ENCODE data around the gene XCR1.

XCR1 gene

GRCh38 chr3:45981346-45982074 is 45.8 kb downstream of the XCR1 start:
- Histone ChIP-seq H3K4me1 (ENCODE audit: low read depth, poor library complexity, severe bottlenecking) (peaks cover 6% of the 10 kb centered on the region), H3K4me3 (IDR thresholded peaks at IDR 0.05; ENCODE audit: insufficient read depth, low read depth, low read length) (no peak overlapping the region)

GRCh38 chr3:45980819-45981218 is 46.5 kb downstream of the XCR1 start:
- Histone ChIP-seq H2AFZ (ENCODE audit: low read depth) (no peak overlapping the region), H3K4me1 (ENCODE audit: low read depth, poor library complexity, severe bottlenecking) (peaks cover 6% of the 10 kb centered on the region), H4K20me1 (ENCODE audit: insufficient read depth) (no peaks in the 10 kb centered on the region), H3K79me2 (ENCODE audit: insufficient read depth, low read depth) (no peaks in the 10 kb centered on the region), H3K27ac (no peak overlapping the region), H3K9ac (no peak overlapping the region), H3K4me3 (IDR thresholded peaks at IDR 0.05; ENCODE audit: insufficient read depth, low read depth, low read length) (no peak overlapping the region), H3K27me3 (ENCODE audit: insufficient read depth, low read depth) (no peaks in the 10 kb centered on the region), H3K36me3 (ENCODE audit: insufficient read depth) (no peaks in the 10 kb centered on the region), H3K4me2 (no peak overlapping the region)
- no peak for TF ChIP-seq CTCF (conservative IDR thresholded peaks at IDR 0.05; ENCODE audit: low read depth, low read length)

More at GRCh38 chr3:45981346-45982074, 45.8 kb downstream of the XCR1 start:
- no peaks in the 10 kb centered on the region for H3K36me3 ChIP-seq (ENCODE audit: insufficient read depth)
- no peak overlapping the region for H2AFZ ChIP-seq (ENCODE audit: low read depth)
- no peak overlapping the region for H3K4me2 ChIP-seq
- H3K27ac ChIP-seq, result no peak overlapping the region
- H3K27me3 ChIP-seq (ENCODE audit: insufficient read depth, low read depth), result no peaks in the 10 kb centered on the region
- no peaks in the 10 kb centered on the region for H3K79me2 ChIP-seq (ENCODE audit: insufficient read depth, low read depth)
- H4K20me1 ChIP-seq (ENCODE audit: insufficient read depth), result no peaks in the 10 kb centered on the region
- TF ChIP-seq CTCF (conservative IDR thresholded peaks at IDR 0.05; ENCODE audit: low read depth, low read length), result no peak
- no peak overlapping the region for H3K9ac ChIP-seq

- Histone ChIP-seq H3K9ac (no peak overlapping the region), H3K4me1 (ENCODE audit: low read depth, poor library complexity, severe bottlenecking) (peaks cover 6% of the 10 kb centered on the region), H3K79me2 (ENCODE audit: insufficient read depth, low read depth) (no peaks in the 10 kb centered on the region), H4K20me1 (ENCODE audit: insufficient read depth) (no peaks in the 10 kb centered on the region), H3K27ac (no peak overlapping the region), H3K4me2 (no peak overlapping the region), H2AFZ (ENCODE audit: low read depth) (no peak overlapping the region), H3K4me3 (IDR thresholded peaks at IDR 0.05; ENCODE audit: insufficient read depth, low read depth, low read length) (no peak overlapping the region), H3K27me3 (ENCODE audit: insufficient read depth, low read depth) (no peaks in the 10 kb centered on the region), H3K36me3 (ENCODE audit: insufficient read depth) (no peaks in the 10 kb centered on the region)
- TF ChIP-seq CTCF (conservative IDR thresholded peaks at IDR 0.05; ENCODE audit: low read depth, low read length), result no peak
Observed at GRCh38 chr3:45980229-45980813, 47.0 kb downstream of the XCR1 start.

GRCh38 chr3:45979378-45979777 is 47.9 kb downstream of the XCR1 start:
- Histone ChIP-seq H3K4me3 (IDR thresholded peaks at IDR 0.05; ENCODE audit: insufficient read depth, low read depth, low read length) (no peak overlapping the region), H4K20me1 (ENCODE audit: insufficient read depth) (no peaks in the 10 kb centered on the region), H3K9ac (no peak overlapping the region), H3K4me1 (ENCODE audit: low read depth, poor library complexity, severe bottlenecking) (peaks cover 6% of the 10 kb centered on the region), H3K27ac (no peak overlapping the region), H3K27me3 (ENCODE audit: insufficient read depth, low read depth) (no peaks in the 10 kb centered on the region), H3K4me2 (no peak overlapping the region), H2AFZ (ENCODE audit: low read depth) (no peak overlapping the region), H3K36me3 (ENCODE audit: insufficient read depth) (no peaks in the 10 kb centered on the region), H3K79me2 (ENCODE audit: insufficient read depth, low read depth) (no peaks in the 10 kb centered on the region)
- TF ChIP-seq CTCF (conservative IDR thresholded peaks at IDR 0.05; ENCODE audit: low read depth, low read length), result no peak
